H9 (cell line): ENCODE data around the gene PHKA1. TPM values are rescaled to one million over a fixed set of nuclear protein-coding genes. Genes with fewer than 3 reads are reported as not detected.

Experiments used
- DNase-seq: peaks from one replicate; pipeline ENCODE4 v3.0.0-alpha.2; 2017
- H2AFZ ChIP-seq: one replicate; pipeline ENCODE4 v1.6.1; 2013; ENCODE audit warnings: mild to moderate bottlenecking, low read length, control low read depth, moderate library complexity
- H2AK5ac ChIP-seq: 2 replicates; pipeline ENCODE4 v1.6.1; 2013; ENCODE audit warnings: low read length, control low read depth, mixed read lengths; ENCODE audit not compliant: insufficient read length
- H2BK120ac ChIP-seq: one replicate; pipeline ENCODE4 v1.6.1; 2013; ENCODE audit warnings: low read depth, mild to moderate bottlenecking, low read length, control low read depth, inconsistent platforms; ENCODE audit not compliant: poor library complexity, severe bottlenecking
- H2BK12ac ChIP-seq: 2 replicates; pipeline ENCODE4 v1.6.1; 2013; ENCODE audit warnings: low read length, control low read depth, mixed read lengths, low read depth; ENCODE audit not compliant: insufficient read length
- H2BK15ac ChIP-seq: 2 replicates; pipeline ENCODE4 v1.6.1; 2013; ENCODE audit warnings: low read depth, low read length, control low read depth
- H2BK20ac ChIP-seq: one replicate; pipeline ENCODE4 v1.6.1; 2013; ENCODE audit warnings: low read depth, mild to moderate bottlenecking, low read length, control low read depth, inconsistent platforms; ENCODE audit not compliant: poor library complexity, severe bottlenecking
- H2BK5ac ChIP-seq: 2 replicates; pipeline ENCODE4 v1.6.1; 2013; ENCODE audit warnings: low read length, control low read depth, mixed read lengths; ENCODE audit not compliant: insufficient read length
- H3K14ac ChIP-seq: 2 replicates; pipeline ENCODE4 v1.6.1; 2013; ENCODE audit warnings: low read length, control low read depth; ENCODE audit not compliant: insufficient read depth
- H3K18ac ChIP-seq: 2 replicates; pipeline ENCODE4 v1.6.1; 2013; ENCODE audit warnings: low read depth, mild to moderate bottlenecking, mixed read lengths, low read length, control low read depth; ENCODE audit not compliant: insufficient read length
- H3K23ac ChIP-seq: 2 replicates; pipeline ENCODE4 v1.6.1; 2013; ENCODE audit warnings: low read length, control low read depth, mixed read lengths, low read depth; ENCODE audit not compliant: insufficient read length
- H3K23me2 ChIP-seq: 2 replicates; pipeline ENCODE4 v1.6.1; 2013; ENCODE audit warnings: low read depth, mild to moderate bottlenecking, mixed read lengths, low read length, control low read depth; ENCODE audit not compliant: insufficient read length, poor library complexity, severe bottlenecking
- H3K27ac ChIP-seq: 2 replicates; pipeline ENCODE4 v1.5.1; 2013; ENCODE audit warnings: low read length, control low read depth, mixed read lengths, low read depth; ENCODE audit not compliant: insufficient read length
- H3K27me3 ChIP-seq: 2 replicates; pipeline ENCODE4 v1.6.1; 2013; ENCODE audit warnings: low read length, control low read depth, inconsistent platforms; ENCODE audit not compliant: insufficient read depth
- H3K4ac ChIP-seq: 2 replicates; pipeline ENCODE4 v1.6.1; 2013; ENCODE audit warnings: low read depth, mild to moderate bottlenecking, control low read depth, inconsistent platforms, low read length, moderate library complexity
- H3K4me1 ChIP-seq: 2 replicates; pipeline ENCODE4 v1.6.1; 2013; ENCODE audit warnings: low read length, control low read depth, inconsistent platforms; ENCODE audit not compliant: insufficient read depth
- H3K4me2 ChIP-seq: 2 replicates; pipeline ENCODE4 v1.6.1; 2013; ENCODE audit warnings: low read length, control low read depth, mixed read lengths; ENCODE audit not compliant: insufficient read length, insufficient read depth
- H3K56ac ChIP-seq: 2 replicates; pipeline ENCODE4 v1.6.1; 2013; ENCODE audit warnings: low read depth, mild to moderate bottlenecking, mixed read lengths, low read length, control low read depth; ENCODE audit not compliant: insufficient read length
- H3K79me1 ChIP-seq: 2 replicates; pipeline ENCODE4 v1.6.1; 2013; ENCODE audit warnings: low read depth, mild to moderate bottlenecking, moderate library complexity, low read length, control low read depth, inconsistent platforms; ENCODE audit not compliant: insufficient read depth, poor library complexity, severe bottlenecking
- H3K79me2 ChIP-seq: 2 replicates; pipeline ENCODE4 v1.6.1; 2013; ENCODE audit warnings: low read length, control low read depth, inconsistent platforms; ENCODE audit not compliant: insufficient read depth
- H3K9ac ChIP-seq: 2 replicates; pipeline ENCODE4 v1.6.1; 2013; ENCODE audit warnings: low read length, control low read depth, mixed read lengths; ENCODE audit not compliant: insufficient read length; ENCODE audit errors: extremely low read depth
- H3K9me3 ChIP-seq: one replicate; pipeline ENCODE4 v1.6.1; 2013; ENCODE audit warnings: low read depth, low read length, inconsistent platforms; ENCODE audit not compliant: control insufficient read depth
- H3T11ph ChIP-seq: one replicate; pipeline ENCODE4 v1.6.1; 2013; ENCODE audit warnings: mild to moderate bottlenecking, low read length, control low read depth, inconsistent platforms
- H4K20me1 ChIP-seq: one replicate; pipeline ENCODE4 v1.6.1; 2013; ENCODE audit not compliant: control insufficient read depth, insufficient read length, insufficient read depth
- H4K5ac ChIP-seq: 2 replicates; pipeline ENCODE4 v1.6.1; 2013; ENCODE audit warnings: low read depth, mild to moderate bottlenecking, mixed read lengths, low read length, control low read depth; ENCODE audit not compliant: insufficient read length
- H4K8ac ChIP-seq: replicated peaks from 2 replicates; pipeline ENCODE4 v1.6.1; 2013; ENCODE audit warnings: low read length, control low read depth, mixed read lengths, low read depth; ENCODE audit not compliant: insufficient read length
- H4K91ac ChIP-seq: 2 replicates; pipeline ENCODE4 v1.6.1; 2013; ENCODE audit warnings: low read depth, mild to moderate bottlenecking, moderate library complexity, mixed read lengths, low read length, control low read depth; ENCODE audit not compliant: insufficient read length
- H3K27ac Mint-ChIP-seq, 3 experiments: 2 replicates in 2 of 3; 3 replicates in 1 of 3; pipeline ENCODE4 v1.8.0; 2020 to 2021; ENCODE audit warnings: mixed read lengths in 3 of 3, mild to moderate bottlenecking in 1 of 3, moderate library complexity in 1 of 3
- H3K27me3 Mint-ChIP-seq: 2 replicates; pipeline ENCODE4 v1.8.0; 2021; ENCODE audit warnings: low read depth, mild to moderate bottlenecking, moderate library complexity, mixed read lengths
- H3K36me3 Mint-ChIP-seq, 3 experiments: 2 replicates in 2 of 3; 3 replicates in 1 of 3; pipeline ENCODE4 v1.8.0; 2020 to 2021; ENCODE audit warnings: low read depth in 3 of 3, mixed read lengths in 3 of 3; ENCODE audit not compliant: insufficient read depth in 1 of 3
- H3K4me1 Mint-ChIP-seq, 2 experiments: 2 replicates each; pipeline ENCODE4 v1.8.0; 2020; ENCODE audit warnings: mixed read lengths in 2 of 2
- H3K4me3 Mint-ChIP-seq, 2 experiments: 2 replicates in 1 of 2; 3 replicates in 1 of 2; pipeline ENCODE4 v1.8.0; 2020 to 2021; ENCODE audit warnings: mild to moderate bottlenecking in 2 of 2, mixed read lengths in 2 of 2, moderate library complexity in 1 of 2
- H3K9me3 Mint-ChIP-seq, 2 experiments: 2 replicates in 1 of 2; 3 replicates in 1 of 2; pipeline ENCODE4 v1.8.0; 2020; ENCODE audit warnings: mild to moderate bottlenecking in 2 of 2, mixed read lengths in 2 of 2, moderate library complexity in 1 of 2
- WGBS: extraction: QIAGEN DNeasy Blood & Tissue Kit; methylation state at CpG from one replicate; pipeline ENCODE4 v1.1.7; 2013; ENCODE audit warnings: missing lambda C conversion rate, low lambda C conversion rate, mixed read lengths; ENCODE audit not compliant: insufficient read length; ENCODE audit errors: extremely low coverage; 5-methylcytosine and 5-hydroxymethylcytosine counted together
- total RNA-seq: library from RNA; stranded (reverse); gene quantifications from 2 replicates; pipeline ENCODE4 v1.2.1, GENCODE V29; 2021
- TF ChIP-seq, protein P1 (sequence below): fragments of 200-600 bp; sonication (generic); conservative IDR thresholded peaks from 3 replicates; pipeline ENCODE4 v1.8.0; 2021; ENCODE audit warnings: antibody characterized with exemption, mild to moderate bottlenecking

Gene PHKA1
- total RNA-seq, 1 experiment from 2014 or later = 6.6 TPM

DNA sequence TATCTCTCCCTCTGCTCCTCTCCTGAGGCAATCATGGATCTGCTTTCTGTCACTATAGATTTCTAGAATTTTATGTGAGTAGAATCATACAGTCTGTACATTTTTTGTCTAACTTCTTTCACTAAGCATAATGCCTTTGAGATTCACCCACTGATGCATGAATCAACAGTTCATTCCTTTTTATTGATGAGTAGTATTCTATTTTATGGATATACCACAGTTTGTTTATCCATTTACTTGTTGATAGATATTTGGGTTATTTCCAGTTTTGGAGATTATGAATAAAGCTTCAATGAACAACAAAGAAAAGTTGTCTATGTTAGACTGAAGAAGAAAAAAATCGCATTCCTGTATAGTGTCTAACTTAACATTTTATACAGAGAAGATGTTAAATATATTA, 30.5 kb downstream of the PHKA1 start:
- Histone ChIP-seq H2AFZ (no peak overlapping the region), H3K4ac (no peak overlapping the region), H3K9ac (no peak overlapping the region), H3K4me1 (no peaks in the 10 kb centered on the region), H2BK120ac (no peak overlapping the region), H3K79me1 (no peaks in the 10 kb centered on the region), H4K5ac (no peak overlapping the region), H3K23me2 (no peaks in the 10 kb centered on the region), H4K20me1 (no peaks in the 10 kb centered on the region), H3K4me2 (no peak overlapping the region), H4K91ac (no peak overlapping the region), H3K23ac (no peak overlapping the region), H3K27me3 (no peaks in the 10 kb centered on the region), H2BK12ac (no peak overlapping the region), H3K18ac (no peak overlapping the region), H2AK5ac (no peak overlapping the region), H3K56ac (no peak overlapping the region), H3K14ac (no peak overlapping the region), H2BK20ac (no peak overlapping the region), H4K8ac (no peak overlapping the region), H3T11ph (no peak overlapping the region), H2BK5ac (no peak overlapping the region), H3K27ac (no peak overlapping the region), H2BK15ac (no peak overlapping the region), H3K79me2 (no peaks in the 10 kb centered on the region), H3K9me3 (peaks cover 10% of the 10 kb centered on the region)
- Mint-ChIP-seq H3K4me1 (peaks cover 0 to 3% of the 10 kb centered on the region in 2 experiments; a peak in 1 of 4 replicates), H3K27ac (no peak overlapping the region), H3K27me3 (no peaks in the 10 kb centered on the region), H3K4me3 (no peak overlapping the region), H3K9me3 (peaks cover 49 to 54% of the 10 kb centered on the region in 2 experiments), H3K36me3 (peaks cover 19 to 22% (median 20%) of the 10 kb centered on the region in 3 experiments)
- TF ChIP-seq, protein P1, sequence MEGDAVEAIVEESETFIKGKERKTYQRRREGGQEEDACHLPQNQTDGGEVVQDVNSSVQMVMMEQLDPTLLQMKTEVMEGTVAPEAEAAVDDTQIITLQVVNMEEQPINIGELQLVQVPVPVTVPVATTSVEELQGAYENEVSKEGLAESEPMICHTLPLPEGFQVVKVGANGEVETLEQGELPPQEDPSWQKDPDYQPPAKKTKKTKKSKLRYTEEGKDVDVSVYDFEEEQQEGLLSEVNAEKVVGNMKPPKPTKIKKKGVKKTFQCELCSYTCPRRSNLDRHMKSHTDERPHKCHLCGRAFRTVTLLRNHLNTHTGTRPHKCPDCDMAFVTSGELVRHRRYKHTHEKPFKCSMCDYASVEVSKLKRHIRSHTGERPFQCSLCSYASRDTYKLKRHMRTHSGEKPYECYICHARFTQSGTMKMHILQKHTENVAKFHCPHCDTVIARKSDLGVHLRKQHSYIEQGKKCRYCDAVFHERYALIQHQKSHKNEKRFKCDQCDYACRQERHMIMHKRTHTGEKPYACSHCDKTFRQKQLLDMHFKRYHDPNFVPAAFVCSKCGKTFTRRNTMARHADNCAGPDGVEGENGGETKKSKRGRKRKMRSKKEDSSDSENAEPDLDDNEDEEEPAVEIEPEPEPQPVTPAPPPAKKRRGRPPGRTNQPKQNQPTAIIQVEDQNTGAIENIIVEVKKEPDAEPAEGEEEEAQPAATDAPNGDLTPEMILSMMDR = no peak
- no CpG with 5 or more reads among the region's 1 CpG for WGBS
- no peak for DNase-seq
